ENCODE results near the gene SEC16A.
"Not testable (repeated sequence)": the region's sequence is repeated elsewhere in the genome, so short reads cannot be mapped to it uniquely, and the experiment has no call there.

The SEC16A gene

DNA sequence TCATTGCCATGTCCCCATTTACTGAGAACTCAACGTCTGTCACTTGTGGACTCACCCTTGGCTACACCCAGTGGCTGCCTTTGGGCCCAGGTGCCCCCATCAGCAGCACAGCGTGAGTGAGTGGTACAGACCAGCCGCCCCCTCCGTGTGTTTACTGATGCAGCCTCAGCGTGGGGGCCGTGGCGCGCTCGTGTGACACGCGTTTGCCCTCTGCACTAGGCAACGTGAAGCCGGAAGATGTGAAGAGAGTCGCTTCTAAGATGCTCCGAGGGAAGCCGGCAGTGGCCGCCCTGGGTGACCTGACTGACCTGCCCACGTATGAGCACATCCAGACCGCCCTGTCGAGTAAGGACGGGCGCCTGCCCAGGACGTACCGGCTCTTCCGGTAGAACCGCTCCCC, 60.0 kb downstream of the SEC16A start:
- no peak for DNase-seq (ENCODE audit: low read depth)

GRCh38 chr9:136421791-136422190, 61.0 kb downstream of the SEC16A start:
- no peak for DNase-seq (ENCODE audit: low read depth)

GRCh38 chr9:136419092-136419420, 63.8 kb downstream of the SEC16A start:
- no peak for DNase-seq (ENCODE audit: low read depth)

DNA sequence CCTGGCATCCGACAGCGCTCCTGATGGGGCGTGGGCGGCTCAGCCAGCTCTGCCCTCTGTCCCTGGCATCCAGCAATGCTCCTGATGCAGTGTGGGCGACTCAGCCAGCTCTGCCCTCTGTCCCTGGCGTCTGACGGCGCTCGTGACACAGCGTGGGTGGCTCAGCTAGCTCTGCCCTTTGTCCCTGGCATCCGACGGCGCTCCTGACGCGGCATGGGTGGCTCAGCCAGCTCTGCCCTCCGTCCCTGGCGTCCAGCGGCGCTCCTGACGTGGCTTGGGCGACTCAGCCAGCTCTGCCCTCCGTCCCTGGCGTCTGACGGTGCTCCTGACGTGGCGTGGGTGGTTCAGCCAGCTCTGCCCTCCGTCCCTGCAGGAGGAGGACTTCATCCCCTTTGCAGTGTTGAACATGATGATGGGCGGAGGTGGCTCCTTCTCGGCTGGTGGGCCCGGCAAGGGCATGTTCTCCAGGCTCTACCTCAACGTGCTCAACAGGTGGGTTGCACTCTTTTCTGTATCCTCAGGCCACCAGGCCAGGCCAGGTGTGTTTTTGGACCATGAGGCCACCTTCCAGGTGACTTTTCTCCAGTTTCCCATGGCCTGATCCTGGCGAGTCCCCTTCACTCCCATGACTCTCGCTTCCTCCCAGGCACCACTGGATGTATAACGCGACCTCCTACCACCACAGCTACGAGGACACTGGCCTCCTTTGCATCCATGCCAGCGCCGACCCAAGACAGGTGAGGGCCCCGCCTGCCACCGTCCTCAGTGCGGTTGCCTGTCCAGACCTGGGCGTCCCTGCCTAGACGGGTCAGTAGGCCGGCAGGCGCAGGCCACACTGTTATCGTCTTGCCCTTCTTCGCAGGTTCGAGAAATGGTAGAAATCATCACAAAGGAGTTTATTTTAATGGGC, 64.4 kb downstream of the SEC16A start:
- DNase-seq (ENCODE audit: low read depth): no peak

DNA sequence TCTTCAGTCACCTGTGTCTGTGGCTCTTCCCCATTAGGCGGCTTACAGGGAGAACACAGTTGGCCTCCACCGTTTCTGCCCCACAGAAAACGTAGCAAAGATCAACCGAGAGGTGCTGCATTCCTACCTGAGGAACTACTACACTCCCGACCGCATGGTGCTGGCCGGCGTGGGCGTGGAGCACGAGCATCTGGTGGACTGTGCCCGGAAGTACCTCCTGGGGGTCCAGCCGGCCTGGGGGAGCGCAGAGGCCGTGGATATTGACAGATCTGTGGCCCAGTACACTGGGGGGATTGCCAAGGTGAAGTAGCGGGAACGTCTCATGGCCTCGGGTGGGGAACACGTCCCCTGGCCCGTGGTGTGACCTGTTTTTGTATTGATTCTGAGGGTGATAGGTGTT, 65.9 kb downstream of the SEC16A start:
- no peak for DNase-seq (ENCODE audit: low read depth)

- DNase-seq (ENCODE audit: low read depth): no peak
Observed at GRCh38 chr9:136416427-136416826, 66.4 kb downstream of the SEC16A start.

- DNase-seq (ENCODE audit: low read depth): no peak
Observed at GRCh38 chr9:136412962-136413361, 69.9 kb downstream of the SEC16A start.

DNA sequence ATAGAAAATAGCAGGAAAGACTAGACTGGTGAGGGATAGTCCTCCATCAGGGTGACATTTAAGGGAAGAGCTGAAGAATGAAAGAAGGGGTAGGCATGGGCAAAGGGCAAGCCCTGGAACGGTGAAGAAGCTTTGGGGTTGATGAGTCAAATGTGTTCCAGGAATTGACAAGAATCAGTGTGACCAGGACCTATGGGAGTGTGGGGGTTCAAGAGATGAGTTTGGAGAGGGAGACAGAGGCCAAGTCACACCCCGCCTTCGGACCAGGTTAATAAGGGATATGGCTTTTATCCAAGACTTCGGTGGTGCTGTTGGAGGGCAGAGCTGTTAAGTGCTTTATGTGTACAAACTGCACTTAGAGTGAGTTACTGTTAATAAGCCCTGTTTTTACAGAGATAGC, 71.5 kb downstream of the SEC16A start:
- no peak for DNase-seq (ENCODE audit: low read depth)

DNA sequence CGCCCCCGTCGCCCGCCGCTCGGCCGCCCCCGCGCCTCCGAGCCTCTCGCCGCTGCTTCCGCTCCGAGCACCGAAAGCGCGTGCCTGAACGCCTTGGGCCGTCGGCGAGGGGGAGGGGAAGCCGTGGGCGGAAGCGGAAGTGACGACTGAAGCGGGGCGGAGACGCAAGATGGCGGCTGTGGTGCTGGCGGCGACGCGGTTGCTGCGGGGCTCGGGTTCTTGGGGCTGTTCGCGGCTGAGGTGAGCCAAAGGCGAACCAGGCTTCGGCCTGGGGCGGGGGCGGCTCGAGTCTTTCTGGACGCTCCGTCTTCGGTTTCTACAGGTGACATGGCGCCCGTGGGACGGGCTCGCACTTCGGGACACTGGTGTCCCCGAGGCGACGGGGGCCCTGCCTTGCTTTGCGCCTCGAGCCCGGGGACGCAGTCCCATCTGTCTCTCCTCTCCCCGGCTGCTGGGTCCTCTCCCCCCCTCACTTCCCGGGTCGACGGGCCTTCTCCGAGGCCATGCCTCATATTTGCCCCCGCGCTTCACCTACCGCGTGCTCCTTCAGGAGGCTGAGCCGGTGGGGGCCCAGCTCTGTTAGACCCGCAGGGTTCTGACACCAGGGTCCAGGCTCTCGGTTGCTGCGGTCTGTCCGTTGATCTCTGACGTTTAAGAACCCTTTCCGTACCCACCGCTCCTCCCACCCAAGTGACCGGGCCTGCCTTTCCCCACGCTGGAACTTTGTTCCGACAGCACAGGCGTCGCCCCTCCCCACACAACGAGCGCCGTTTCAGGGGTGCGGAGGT, 72.1 kb downstream of the SEC16A start, which contains the start of the genes ENTR1 and PMPCA:
TSS of gene ENTR1 (minus strand) at position 115 of the 788 bp plus-strand sequence. CDS start 217 bp downstream, outside the sequence.
TSS of gene PMPCA (plus strand) at position 159 of the 788 bp plus-strand sequence. CDS start at position 170, 11 bp downstream.
- no peak for DNase-seq (ENCODE audit: low read depth)

GRCh38 chr9:136409557-136410455, 73.0 kb downstream of the SEC16A start:
- no peak for DNase-seq (ENCODE audit: low read depth)

- DNase-seq (ENCODE audit: low read depth): no peak
Observed at GRCh38 chr9:136407911-136408310, 74.9 kb downstream of the SEC16A start.

DNA sequence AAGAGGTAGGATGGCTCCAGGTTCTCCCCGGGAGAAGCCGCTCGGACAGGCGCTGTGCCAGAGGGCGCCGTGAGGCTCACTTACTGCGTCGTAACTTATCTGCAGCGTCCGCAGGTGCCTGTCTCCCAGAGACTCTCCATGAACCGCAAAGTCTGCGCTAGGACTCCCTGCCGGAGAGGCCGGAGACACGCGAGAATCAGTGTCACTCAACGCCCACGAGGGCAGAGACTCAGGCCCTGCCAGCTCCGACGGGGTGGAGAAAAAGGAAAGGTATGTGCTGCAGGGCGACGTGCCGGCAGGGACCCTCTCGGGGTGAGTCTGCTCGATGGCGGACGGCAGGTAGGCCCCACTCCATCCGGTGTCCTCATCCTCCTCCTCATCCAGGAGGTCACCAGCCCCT, 75.8 kb downstream of the SEC16A start:
- not testable (repeated sequence) for DNase-seq (ENCODE audit: low read depth)

GRCh38 chr9:136405904-136406303, 76.9 kb downstream of the SEC16A start:
- not testable (repeated sequence) for DNase-seq (ENCODE audit: low read depth)

DNA sequence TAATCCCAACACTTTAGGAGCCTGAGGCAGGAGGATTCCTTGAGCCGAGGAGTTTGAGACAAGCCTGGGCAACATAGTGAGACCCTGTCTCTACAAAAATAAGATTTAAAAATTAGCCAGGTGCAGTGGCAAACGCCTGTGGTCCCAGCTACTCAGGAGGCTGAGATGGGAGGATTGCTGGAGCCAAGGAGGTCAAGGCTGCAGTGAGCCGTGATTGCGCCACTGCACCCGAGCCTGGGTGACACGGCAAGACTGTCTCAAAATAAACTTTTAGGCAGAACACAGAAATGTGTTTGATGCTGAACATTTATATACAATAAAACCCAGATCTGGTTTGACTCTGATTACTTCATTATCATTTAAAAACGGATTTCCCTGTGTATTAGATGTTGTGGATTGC, 77.4 kb downstream of the SEC16A start:
- DNase-seq (ENCODE audit: low read depth): no peak

GRCh38 chr9:136404801-136405136, 78.1 kb downstream of the SEC16A start:
- no peak for DNase-seq (ENCODE audit: low read depth)

GRCh38 chr9:136403915-136404800, 78.7 kb downstream of the SEC16A start:
- no peak for DNase-seq (ENCODE audit: low read depth)

DNA sequence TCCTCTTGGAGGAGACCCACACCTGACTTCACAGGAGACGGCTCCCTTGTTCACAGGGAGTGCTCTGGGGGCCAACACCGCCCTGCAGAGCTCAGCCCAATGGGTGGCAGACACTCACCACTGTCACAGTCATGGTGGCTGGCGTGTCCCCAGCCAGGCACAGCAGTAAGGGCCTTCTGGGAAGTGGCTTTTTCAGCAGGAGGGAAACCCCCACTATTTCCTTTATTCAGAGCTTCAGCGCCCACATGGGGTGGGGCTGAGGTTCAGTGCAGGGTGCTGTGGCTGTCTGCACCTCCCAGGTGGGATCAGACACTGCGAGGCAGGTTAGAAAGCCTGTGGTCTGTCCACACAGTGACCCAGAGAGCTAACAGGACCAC, 79.3 kb downstream of the SEC16A start:
- no peak for DNase-seq (ENCODE audit: low read depth)

GRCh38 chr9:136402067-136402466, 80.8 kb downstream of the SEC16A start:
- no peak for DNase-seq (ENCODE audit: low read depth)

- no peak for DNase-seq (ENCODE audit: low read depth)
Observed at GRCh38 chr9:136401173-136401922, 81.5 kb downstream of the SEC16A start.
